ENCODE results near the gene ARL5C.
"Not testable (repeated sequence)": the region's sequence is repeated elsewhere in the genome, so short reads cannot be mapped to it uniquely, and the experiment has no call there.

The ARL5C gene

GRCh38 chr17:39139161-39139511 lies 26.8 kb downstream of the ARL5C start:
- DNase-seq: no peak

GRCh38 chr17:39138431-39139160 lies 27.4 kb downstream of the ARL5C start:
- no peak for DNase-seq

GRCh38 chr17:39134878-39135277 lies 31.1 kb downstream of the ARL5C start:
- no peak for DNase-seq

GRCh38 chr17:39132192-39132610 lies 33.8 kb downstream of the ARL5C start:
- DNase-seq: peak; percentile 57

- DNase-seq: no peak
Observed at GRCh38 chr17:39131616-39132015, 34.3 kb downstream of the ARL5C start.

GRCh38 chr17:39130205-39130604 lies 35.8 kb downstream of the ARL5C start:
- no peak for DNase-seq

GRCh38 chr17:39129544-39129943 lies 36.4 kb downstream of the ARL5C start:
- DNase-seq: not testable (repeated sequence)

GRCh38 chr17:39126436-39126835 lies 39.5 kb downstream of the ARL5C start:
- DNase-seq: no peak

GRCh38 chr17:39125143-39125875 lies 40.7 kb downstream of the ARL5C start:
- no peak for DNase-seq

- peak; percentile 68 for DNase-seq
Observed at GRCh38 chr17:39123627-39124026, 42.3 kb downstream of the ARL5C start.

- no peak for DNase-seq
Observed at GRCh38 chr17:39122991-39123390, 43.0 kb downstream of the ARL5C start.

- not testable (repeated sequence) for DNase-seq
Observed at GRCh38 chr17:39121919-39122318, 44.0 kb downstream of the ARL5C start.

- no peak for DNase-seq
Observed at GRCh38 chr17:39118674-39119419, 47.1 kb downstream of the ARL5C start.

- DNase-seq: no peak
Observed at GRCh38 chr17:39116224-39116623, 49.7 kb downstream of the ARL5C start.

GRCh38 chr17:39115135-39115534 lies 50.8 kb downstream of the ARL5C start:
- DNase-seq: no peak

- no peak for DNase-seq
Observed at GRCh38 chr17:39114723-39115122, 51.2 kb downstream of the ARL5C start.

GRCh38 chr17:39113871-39114270 lies 52.1 kb downstream of the ARL5C start:
- no peak for DNase-seq

- DNase-seq: no peak
Observed at GRCh38 chr17:39110435-39111136, 55.4 kb downstream of the ARL5C start.

- DNase-seq: no peak
Observed at GRCh38 chr17:39108461-39109375, 57.2 kb downstream of the ARL5C start.

- no peak for DNase-seq
Observed at GRCh38 chr17:39107973-39108372, 58.0 kb downstream of the ARL5C start.

- DNase-seq: no peak
Observed at GRCh38 chr17:39107155-39107554, 58.8 kb downstream of the ARL5C start.

Data from femur (tissue), 1 donor.